Liver (tissue), 9 donors: Measurements from ENCODE around the gene RNPS1. TPM values are rescaled to one million over a fixed set of nuclear protein-coding genes. Genes with fewer than 3 reads are reported as not detected.

Experiments used
- DNase-seq: peaks from one replicate; pipeline ENCODE4 v3.0.0-alpha.2; 2017; ENCODE audit warnings: low spot score
- H3K27ac ChIP-seq, 2 donors: one replicate each; pipeline ENCODE4 v1.7.0; 2013; ENCODE audit warnings: inconsistent platforms in 2 of 2, low read length in 2 of 2, control low read depth in 1 of 2, low read depth in 1 of 2, mild to moderate bottlenecking in 1 of 2
- H3K27me3 ChIP-seq, 4 donors: one replicate each; pipeline versions ENCODE4 v1.6.1 to v1.7.0; 2013; ENCODE audit warnings: low read length in 3 of 4, inconsistent platforms in 1 of 4, mild to moderate bottlenecking in 1 of 4, moderate library complexity in 1 of 4; ENCODE audit not compliant: control insufficient read depth in 4 of 4, insufficient read depth in 4 of 4
- H3K36me3 ChIP-seq, 4 donors: one replicate each; pipeline versions ENCODE4 v1.6.1 to v1.7.0; 2013; ENCODE audit warnings: low read length in 3 of 4, mild to moderate bottlenecking in 3 of 4, low read depth in 1 of 4, moderate library complexity in 1 of 4; ENCODE audit not compliant: control insufficient read depth in 4 of 4, insufficient read depth in 3 of 4
- H3K4me1 ChIP-seq, 4 donors: one replicate each; pipeline versions ENCODE4 v1.6.1 to v1.7.0; 2013; ENCODE audit warnings: low read length in 3 of 4, mild to moderate bottlenecking in 3 of 4, moderate library complexity in 1 of 4; ENCODE audit not compliant: control insufficient read depth in 4 of 4, insufficient read depth in 4 of 4
- H3K4me3 ChIP-seq, 3 donors: one replicate each; pipeline versions ENCODE4 v1.6.1 to v1.7.0; 2013; ENCODE audit warnings: low read length in 3 of 3, control low read depth in 1 of 3, low read depth in 1 of 3, mild to moderate bottlenecking in 1 of 3
- H3K9ac ChIP-seq, 2 donors: one replicate each; pipeline ENCODE4 v1.7.0; 2013; ENCODE audit warnings: low read length in 2 of 2, mild to moderate bottlenecking in 2 of 2, moderate library complexity in 2 of 2, control low read depth in 1 of 2, low read depth in 1 of 2
- H3K9me3 ChIP-seq, 4 donors: one replicate each; pipeline versions ENCODE4 v1.6.1 to v1.7.0; 2013; ENCODE audit warnings: low read length in 3 of 4; ENCODE audit not compliant: control insufficient read depth in 4 of 4
- EGR1 ChIP-seq, 2 donors: IDR thresholded peaks; 2 replicates each; pipeline ENCODE4 v1.6.1; 2016 to 2018; ENCODE audit warnings: antibody characterized with exemption in 2 of 2, low read depth in 2 of 2
- FOXA1 ChIP-seq: IDR thresholded peaks from 2 replicates; pipeline ENCODE4 v1.6.1; 2016; ENCODE audit warnings: antibody characterized with exemption
- FOXA2 ChIP-seq: IDR thresholded peaks from 2 replicates; pipeline ENCODE4 v1.6.1; 2016; ENCODE audit warnings: antibody characterized with exemption
- GABPA ChIP-seq, 2 donors: IDR thresholded peaks in 1 of 2; conservative IDR thresholded peaks in 1 of 2; 2 replicates each; pipeline ENCODE4 v1.6.1; 2016; ENCODE audit warnings: antibody characterized with exemption in 2 of 2, mild to moderate bottlenecking in 1 of 2, moderate library complexity in 1 of 2
- HNF4A ChIP-seq, 2 donors: conservative IDR thresholded peaks; 2 replicates each; pipeline ENCODE4 v1.6.1; 2016; ENCODE audit warnings: antibody characterized with exemption in 2 of 2, mild to moderate bottlenecking in 2 of 2
- HNF4G ChIP-seq: IDR thresholded peaks from 2 replicates; pipeline ENCODE4 v1.6.1; 2016; ENCODE audit warnings: antibody characterized with exemption
- JUND ChIP-seq, 2 donors: IDR thresholded peaks; 2 replicates each; pipeline ENCODE4 v1.6.1; 2016; ENCODE audit warnings: antibody characterized with exemption in 2 of 2
- NR2F2 ChIP-seq: IDR thresholded peaks from 2 replicates; pipeline ENCODE4 v1.6.1; 2016; ENCODE audit warnings: antibody characterized with exemption
- RAD21 ChIP-seq, 2 donors: IDR thresholded peaks; 2 replicates each; pipeline ENCODE4 v1.6.1; 2016; ENCODE audit warnings: antibody characterized with exemption in 2 of 2, mild to moderate bottlenecking in 2 of 2
- RXRA ChIP-seq, 2 donors: IDR thresholded peaks; 2 replicates each; pipeline ENCODE4 v1.6.1; 2017 to 2018; ENCODE audit warnings: antibody characterized with exemption in 2 of 2, mild to moderate bottlenecking in 1 of 2
- SP1 ChIP-seq: IDR thresholded peaks from 2 replicates; pipeline ENCODE4 v1.6.1; 2018; ENCODE audit warnings: antibody characterized with exemption, mild to moderate bottlenecking
- TAF1 ChIP-seq: conservative IDR thresholded peaks from 2 replicates; pipeline ENCODE4 v1.6.1; 2016; ENCODE audit warnings: antibody characterized with exemption, mild to moderate bottlenecking
- YY1 ChIP-seq: IDR thresholded peaks from 2 replicates; pipeline ENCODE4 v1.6.1; 2016; ENCODE audit warnings: antibody characterized with exemption, mild to moderate bottlenecking
- WGBS: extraction: QIAGEN DNeasy Blood & Tissue Kit; methylation state at CpG from one replicate; pipeline ENCODE4 v1.1.7; 2013; 5-methylcytosine and 5-hydroxymethylcytosine counted together
- polyA plus RNA-seq, 2 donors: library from polyadenylated mRNA; stranded (reverse) in 1 of 2; unstranded in 1 of 2; fragments of 200-250 nt in 1 of 2; fragments of >200 nt in 1 of 2; fragmentation: Nextera tagmentation in 1 of 2; extraction: Ambion mirVana in 1 of 2; gene quantifications; one replicate each; pipeline versions ENCODE4 v1.2.1 to v1.2.3, GENCODE V29; 2013 to 2015
- total RNA-seq, 2 donors: library from RNA; depleted of rRNA; stranded (reverse); fragments of >200 nt; gene quantifications; one replicate each; pipeline ENCODE4 v1.2.3, GENCODE V29; 2014
- TF ChIP-seq, protein P1 (sequence below): IDR thresholded peaks from 2 replicates; pipeline ENCODE4 v1.6.1; 2016; ENCODE audit warnings: antibody characterized with exemption
- TF ChIP-seq, protein P2 (sequence below): fragments of 150-350 bp; IDR thresholded peaks from 2 replicates; pipeline ENCODE4 v1.5.1; 2017; ENCODE audit warnings: improper control_type of control experiment, low read depth, low read length; ENCODE audit not compliant: missing input control
- TF ChIP-seq, protein P3 (sequence below): IDR thresholded peaks from 2 replicates; pipeline ENCODE4 v1.6.1; 2016; ENCODE audit warnings: antibody characterized with exemption, mild to moderate bottlenecking
- donor health status: healthy.
- donor health status: healthy.
- donor health status: healthy.
- donor health status: healthy.
- donor health status: healthy.

Gene RNPS1
- total and polyA plus RNA-seq, 4 donors = 31.3 to 38.2 (median 36.7) TPM

DNA sequence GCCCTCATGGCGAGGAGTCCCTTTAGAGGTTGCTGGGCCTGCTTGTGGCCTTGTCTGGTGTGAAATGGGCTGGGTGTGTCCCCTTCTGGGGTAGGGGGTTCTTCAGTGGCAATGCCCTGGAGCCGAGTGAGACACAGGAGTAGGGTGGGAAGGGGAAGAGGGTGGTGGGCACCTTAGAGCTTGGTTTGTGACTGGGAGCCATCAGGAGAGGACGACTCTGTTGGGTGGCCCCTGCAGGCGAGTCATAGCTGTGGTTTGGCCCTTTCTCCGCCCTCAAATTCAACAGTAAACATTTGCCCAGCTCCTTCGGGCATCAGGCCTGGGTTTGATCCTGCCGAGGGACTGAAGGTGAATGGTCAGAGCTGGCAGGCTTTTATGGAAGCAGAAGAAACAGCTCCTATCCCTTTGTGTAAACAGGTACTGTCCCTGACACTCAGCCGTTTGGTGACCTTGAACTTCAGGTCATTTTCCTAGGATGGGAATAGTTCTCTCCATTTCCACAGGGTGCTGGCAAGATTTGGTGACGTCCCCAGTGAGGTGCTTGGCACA, 41.6 kb downstream of the RNPS1 start:
- H3K36me3 ChIP-seq = peaks cover 0 to 25% (median 11%) of the 10 kb centered on the region in 4 donors

DNA sequence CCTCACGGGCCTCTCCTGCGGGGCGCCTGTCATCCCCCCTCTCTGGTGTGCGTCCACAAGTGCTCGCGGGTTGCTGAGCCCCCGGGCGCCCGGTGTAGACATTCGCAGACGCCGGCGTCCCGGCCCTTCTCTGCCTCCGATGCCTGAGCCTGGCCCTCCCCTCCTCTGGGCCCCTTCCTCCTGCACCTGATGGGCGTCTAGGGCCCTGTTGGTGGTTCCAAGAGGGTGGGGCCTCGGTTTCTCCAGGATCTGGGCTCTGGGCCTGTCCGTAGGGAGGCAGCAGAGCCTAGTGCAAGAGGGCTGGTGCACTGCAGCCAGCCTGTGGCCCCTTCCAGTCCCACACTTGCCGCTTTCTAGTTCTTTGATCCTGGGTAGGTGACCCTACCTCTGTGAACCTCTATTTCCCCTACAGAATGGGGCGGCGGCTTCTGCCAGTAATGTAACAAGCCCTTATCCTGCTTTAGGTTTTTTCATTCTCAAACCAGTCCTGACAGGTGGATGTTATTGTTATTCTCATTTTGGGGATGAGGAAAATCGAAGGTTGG, 43.9 kb downstream of the RNPS1 start:
- H3K27me3 ChIP-seq = no peaks in the 10 kb centered on the region
- 5% methylated on average over 22 of the region's 22 CpGs for WGBS
- DNase-seq = peak; percentile 50

More for the DNA sequence above, 41.6 kb downstream of the RNPS1 start:
- WGBS = 33% methylated on average over 9 of the region's 9 CpGs
- H3K4me1 ChIP-seq = peaks cover 10 to 33% (median 27%) of the 10 kb centered on the region in 4 donors
- TF ChIP-seq RXRA (IDR thresholded peaks at IDR 0.05) (peak; percentile 92 to 94), NR2F2 (no peak), FOXA2 (peak; percentile 92), FOXA1 (peak; percentile 91), SP1 (peak; percentile 85), HNF4A (conservative IDR thresholded peaks at IDR 0.05) (peak; percentile 69 to 75)
- TF ChIP-seq, protein P1, sequence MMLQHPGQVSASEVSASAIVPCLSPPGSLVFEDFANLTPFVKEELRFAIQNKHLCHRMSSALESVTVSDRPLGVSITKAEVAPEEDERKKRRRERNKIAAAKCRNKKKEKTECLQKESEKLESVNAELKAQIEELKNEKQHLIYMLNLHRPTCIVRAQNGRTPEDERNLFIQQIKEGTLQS = no peak
- no peak overlapping the region for H3K4me3 ChIP-seq
- no peaks in the 10 kb centered on the region for H3K27me3 ChIP-seq
- peak overlapping the region in 1 of 2 donors; percentile 13 for H3K27ac ChIP-seq
- DNase-seq = no peak
- H3K9me3 ChIP-seq = no peaks in the 10 kb centered on the region
- no peak overlapping the region for H3K9ac ChIP-seq

More for the DNA sequence above, 43.9 kb downstream of the RNPS1 start:
- peak overlapping the region; percentile 65 to 75 for H3K27ac ChIP-seq
- TF ChIP-seq TAF1 = no peak
- TF ChIP-seq RAD21 (IDR thresholded peaks at IDR 0.05) = peak; percentile 64 to 72
- TF ChIP-seq, protein P1 = no peak
- TF ChIP-seq EGR1 (IDR thresholded peaks at IDR 0.05; ENCODE audit: low read depth in 2 of 2) = no peak
- TF ChIP-seq YY1 = no peak
- TF ChIP-seq GABPA (IDR thresholded peaks at IDR 0.05 in 1 of 2, conservative IDR thresholded peaks at IDR 0.05 in 1 of 2) = no peak
- no peak for TF ChIP-seq HNF4G
- TF ChIP-seq, protein P2, sequence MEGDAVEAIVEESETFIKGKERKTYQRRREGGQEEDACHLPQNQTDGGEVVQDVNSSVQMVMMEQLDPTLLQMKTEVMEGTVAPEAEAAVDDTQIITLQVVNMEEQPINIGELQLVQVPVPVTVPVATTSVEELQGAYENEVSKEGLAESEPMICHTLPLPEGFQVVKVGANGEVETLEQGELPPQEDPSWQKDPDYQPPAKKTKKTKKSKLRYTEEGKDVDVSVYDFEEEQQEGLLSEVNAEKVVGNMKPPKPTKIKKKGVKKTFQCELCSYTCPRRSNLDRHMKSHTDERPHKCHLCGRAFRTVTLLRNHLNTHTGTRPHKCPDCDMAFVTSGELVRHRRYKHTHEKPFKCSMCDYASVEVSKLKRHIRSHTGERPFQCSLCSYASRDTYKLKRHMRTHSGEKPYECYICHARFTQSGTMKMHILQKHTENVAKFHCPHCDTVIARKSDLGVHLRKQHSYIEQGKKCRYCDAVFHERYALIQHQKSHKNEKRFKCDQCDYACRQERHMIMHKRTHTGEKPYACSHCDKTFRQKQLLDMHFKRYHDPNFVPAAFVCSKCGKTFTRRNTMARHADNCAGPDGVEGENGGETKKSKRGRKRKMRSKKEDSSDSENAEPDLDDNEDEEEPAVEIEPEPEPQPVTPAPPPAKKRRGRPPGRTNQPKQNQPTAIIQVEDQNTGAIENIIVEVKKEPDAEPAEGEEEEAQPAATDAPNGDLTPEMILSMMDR = peak; percentile 16
- no peak for TF ChIP-seq SP1
- TF ChIP-seq, protein P3, sequence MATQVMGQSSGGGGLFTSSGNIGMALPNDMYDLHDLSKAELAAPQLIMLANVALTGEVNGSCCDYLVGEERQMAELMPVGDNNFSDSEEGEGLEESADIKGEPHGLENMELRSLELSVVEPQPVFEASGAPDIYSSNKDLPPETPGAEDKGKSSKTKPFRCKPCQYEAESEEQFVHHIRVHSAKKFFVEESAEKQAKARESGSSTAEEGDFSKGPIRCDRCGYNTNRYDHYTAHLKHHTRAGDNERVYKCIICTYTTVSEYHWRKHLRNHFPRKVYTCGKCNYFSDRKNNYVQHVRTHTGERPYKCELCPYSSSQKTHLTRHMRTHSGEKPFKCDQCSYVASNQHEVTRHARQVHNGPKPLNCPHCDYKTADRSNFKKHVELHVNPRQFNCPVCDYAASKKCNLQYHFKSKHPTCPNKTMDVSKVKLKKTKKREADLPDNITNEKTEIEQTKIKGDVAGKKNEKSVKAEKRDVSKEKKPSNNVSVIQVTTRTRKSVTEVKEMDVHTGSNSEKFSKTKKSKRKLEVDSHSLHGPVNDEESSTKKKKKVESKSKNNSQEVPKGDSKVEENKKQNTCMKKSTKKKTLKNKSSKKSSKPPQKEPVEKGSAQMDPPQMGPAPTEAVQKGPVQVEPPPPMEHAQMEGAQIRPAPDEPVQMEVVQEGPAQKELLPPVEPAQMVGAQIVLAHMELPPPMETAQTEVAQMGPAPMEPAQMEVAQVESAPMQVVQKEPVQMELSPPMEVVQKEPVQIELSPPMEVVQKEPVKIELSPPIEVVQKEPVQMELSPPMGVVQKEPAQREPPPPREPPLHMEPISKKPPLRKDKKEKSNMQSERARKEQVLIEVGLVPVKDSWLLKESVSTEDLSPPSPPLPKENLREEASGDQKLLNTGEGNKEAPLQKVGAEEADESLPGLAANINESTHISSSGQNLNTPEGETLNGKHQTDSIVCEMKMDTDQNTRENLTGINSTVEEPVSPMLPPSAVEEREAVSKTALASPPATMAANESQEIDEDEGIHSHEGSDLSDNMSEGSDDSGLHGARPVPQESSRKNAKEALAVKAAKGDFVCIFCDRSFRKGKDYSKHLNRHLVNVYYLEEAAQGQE = no peak
- TF ChIP-seq HNF4A (conservative IDR thresholded peaks at IDR 0.05) = no peak
- no peak for TF ChIP-seq FOXA1
- no peak for TF ChIP-seq NR2F2
- TF ChIP-seq JUND (IDR thresholded peaks at IDR 0.05) = no peak
- peaks cover 10 to 33% (median 27%) of the 10 kb centered on the region in 4 donors for H3K4me1 ChIP-seq
- peak overlapping the region; percentile 67 to 81 (median 72) for H3K4me3 ChIP-seq
- peak overlapping the region; percentile 26 to 92 for H3K9ac ChIP-seq
- peaks cover 0 to 6% (median 1%) of the 10 kb centered on the region in 4 donors for H3K36me3 ChIP-seq
- H3K9me3 ChIP-seq = no peaks in the 10 kb centered on the region
